Liver (tissue), 9 donors: Measurements from ENCODE around the gene ALK. TPM values are rescaled to one million over a fixed set of nuclear protein-coding genes. Genes with fewer than 3 reads are reported as not detected.

Experiments used
- DNase-seq: peaks from one replicate; pipeline ENCODE4 v3.0.0-alpha.2; 2017; ENCODE audit warnings: low spot score
- H3K27ac ChIP-seq, 2 donors: one replicate each; pipeline ENCODE4 v1.7.0; 2013; ENCODE audit warnings: inconsistent platforms in 2 of 2, low read length in 2 of 2, control low read depth in 1 of 2, low read depth in 1 of 2, mild to moderate bottlenecking in 1 of 2
- H3K27me3 ChIP-seq, 4 donors: one replicate each; pipeline versions ENCODE4 v1.6.1 to v1.7.0; 2013; ENCODE audit warnings: low read length in 3 of 4, inconsistent platforms in 1 of 4, mild to moderate bottlenecking in 1 of 4, moderate library complexity in 1 of 4; ENCODE audit not compliant: control insufficient read depth in 4 of 4, insufficient read depth in 4 of 4
- H3K36me3 ChIP-seq, 4 donors: one replicate each; pipeline versions ENCODE4 v1.6.1 to v1.7.0; 2013; ENCODE audit warnings: low read length in 3 of 4, mild to moderate bottlenecking in 3 of 4, low read depth in 1 of 4, moderate library complexity in 1 of 4; ENCODE audit not compliant: control insufficient read depth in 4 of 4, insufficient read depth in 3 of 4
- H3K4me1 ChIP-seq, 4 donors: one replicate each; pipeline versions ENCODE4 v1.6.1 to v1.7.0; 2013; ENCODE audit warnings: low read length in 3 of 4, mild to moderate bottlenecking in 3 of 4, moderate library complexity in 1 of 4; ENCODE audit not compliant: control insufficient read depth in 4 of 4, insufficient read depth in 4 of 4
- H3K4me3 ChIP-seq, 3 donors: one replicate each; pipeline versions ENCODE4 v1.6.1 to v1.7.0; 2013; ENCODE audit warnings: low read length in 3 of 3, control low read depth in 1 of 3, low read depth in 1 of 3, mild to moderate bottlenecking in 1 of 3
- H3K9ac ChIP-seq, 2 donors: one replicate each; pipeline ENCODE4 v1.7.0; 2013; ENCODE audit warnings: low read length in 2 of 2, mild to moderate bottlenecking in 2 of 2, moderate library complexity in 2 of 2, control low read depth in 1 of 2, low read depth in 1 of 2
- H3K9me3 ChIP-seq, 4 donors: one replicate each; pipeline versions ENCODE4 v1.6.1 to v1.7.0; 2013; ENCODE audit warnings: low read length in 3 of 4; ENCODE audit not compliant: control insufficient read depth in 4 of 4
- ATF3 ChIP-seq: IDR thresholded peaks from 2 replicates; pipeline ENCODE4 v1.6.1; 2016; ENCODE audit warnings: antibody characterized with exemption
- EGR1 ChIP-seq, 2 donors: IDR thresholded peaks; 2 replicates each; pipeline ENCODE4 v1.6.1; 2016 to 2018; ENCODE audit warnings: antibody characterized with exemption in 2 of 2, low read depth in 2 of 2
- FOXA1 ChIP-seq: IDR thresholded peaks from 2 replicates; pipeline ENCODE4 v1.6.1; 2016; ENCODE audit warnings: antibody characterized with exemption
- FOXA2 ChIP-seq: IDR thresholded peaks from 2 replicates; pipeline ENCODE4 v1.6.1; 2016; ENCODE audit warnings: antibody characterized with exemption
- GABPA ChIP-seq, 2 donors: IDR thresholded peaks in 1 of 2; conservative IDR thresholded peaks in 1 of 2; 2 replicates each; pipeline ENCODE4 v1.6.1; 2016; ENCODE audit warnings: antibody characterized with exemption in 2 of 2, mild to moderate bottlenecking in 1 of 2, moderate library complexity in 1 of 2
- HNF4A ChIP-seq, 2 donors: conservative IDR thresholded peaks; 2 replicates each; pipeline ENCODE4 v1.6.1; 2016; ENCODE audit warnings: antibody characterized with exemption in 2 of 2, mild to moderate bottlenecking in 2 of 2
- HNF4G ChIP-seq: IDR thresholded peaks from 2 replicates; pipeline ENCODE4 v1.6.1; 2016; ENCODE audit warnings: antibody characterized with exemption
- JUND ChIP-seq, 2 donors: IDR thresholded peaks; 2 replicates each; pipeline ENCODE4 v1.6.1; 2016; ENCODE audit warnings: antibody characterized with exemption in 2 of 2
- NR2F2 ChIP-seq: IDR thresholded peaks from 2 replicates; pipeline ENCODE4 v1.6.1; 2016; ENCODE audit warnings: antibody characterized with exemption
- RAD21 ChIP-seq, 2 donors: IDR thresholded peaks; 2 replicates each; pipeline ENCODE4 v1.6.1; 2016; ENCODE audit warnings: antibody characterized with exemption in 2 of 2, mild to moderate bottlenecking in 2 of 2
- RXRA ChIP-seq, 2 donors: IDR thresholded peaks; 2 replicates each; pipeline ENCODE4 v1.6.1; 2017 to 2018; ENCODE audit warnings: antibody characterized with exemption in 2 of 2, mild to moderate bottlenecking in 1 of 2
- SP1 ChIP-seq: IDR thresholded peaks from 2 replicates; pipeline ENCODE4 v1.6.1; 2018; ENCODE audit warnings: antibody characterized with exemption, mild to moderate bottlenecking
- TAF1 ChIP-seq: conservative IDR thresholded peaks from 2 replicates; pipeline ENCODE4 v1.6.1; 2016; ENCODE audit warnings: antibody characterized with exemption, mild to moderate bottlenecking
- YY1 ChIP-seq: IDR thresholded peaks from 2 replicates; pipeline ENCODE4 v1.6.1; 2016; ENCODE audit warnings: antibody characterized with exemption, mild to moderate bottlenecking
- ZBTB33 ChIP-seq: IDR thresholded peaks from 2 replicates; pipeline ENCODE4 v1.6.1; 2016; ENCODE audit warnings: antibody characterized with exemption
- WGBS: extraction: QIAGEN DNeasy Blood & Tissue Kit; methylation state at CpG from one replicate; pipeline ENCODE4 v1.1.7; 2013; 5-methylcytosine and 5-hydroxymethylcytosine counted together
- polyA plus RNA-seq, 2 donors: library from polyadenylated mRNA; stranded (reverse) in 1 of 2; unstranded in 1 of 2; fragments of 200-250 nt in 1 of 2; fragments of >200 nt in 1 of 2; fragmentation: Nextera tagmentation in 1 of 2; extraction: Ambion mirVana in 1 of 2; gene quantifications; one replicate each; pipeline versions ENCODE4 v1.2.1 to v1.2.3, GENCODE V29; 2013 to 2015
- total RNA-seq, 2 donors: library from RNA; depleted of rRNA; stranded (reverse); fragments of >200 nt; gene quantifications; one replicate each; pipeline ENCODE4 v1.2.3, GENCODE V29; 2014
- TF ChIP-seq, protein P1 (sequence below): fragments of 150-350 bp; IDR thresholded peaks from 2 replicates; pipeline ENCODE4 v1.5.1; 2017; ENCODE audit warnings: improper control_type of control experiment, low read depth, low read length; ENCODE audit not compliant: missing input control
- TF ChIP-seq, protein P2 (sequence below): IDR thresholded peaks from 2 replicates; pipeline ENCODE4 v1.6.1; 2016; ENCODE audit warnings: antibody characterized with exemption
- TF ChIP-seq, protein P3 (sequence below): IDR thresholded peaks from 2 replicates; pipeline ENCODE4 v1.6.1; 2016; ENCODE audit warnings: antibody characterized with exemption, mild to moderate bottlenecking
- donor health status: healthy.
- donor health status: healthy.
- donor health status: healthy.
- donor health status: healthy.
- donor health status: healthy.

ALK gene
- total and polyA plus RNA-seq, 4 donors = under 0.01 TPM; not detected in 3

- TF ChIP-seq, protein P1, sequence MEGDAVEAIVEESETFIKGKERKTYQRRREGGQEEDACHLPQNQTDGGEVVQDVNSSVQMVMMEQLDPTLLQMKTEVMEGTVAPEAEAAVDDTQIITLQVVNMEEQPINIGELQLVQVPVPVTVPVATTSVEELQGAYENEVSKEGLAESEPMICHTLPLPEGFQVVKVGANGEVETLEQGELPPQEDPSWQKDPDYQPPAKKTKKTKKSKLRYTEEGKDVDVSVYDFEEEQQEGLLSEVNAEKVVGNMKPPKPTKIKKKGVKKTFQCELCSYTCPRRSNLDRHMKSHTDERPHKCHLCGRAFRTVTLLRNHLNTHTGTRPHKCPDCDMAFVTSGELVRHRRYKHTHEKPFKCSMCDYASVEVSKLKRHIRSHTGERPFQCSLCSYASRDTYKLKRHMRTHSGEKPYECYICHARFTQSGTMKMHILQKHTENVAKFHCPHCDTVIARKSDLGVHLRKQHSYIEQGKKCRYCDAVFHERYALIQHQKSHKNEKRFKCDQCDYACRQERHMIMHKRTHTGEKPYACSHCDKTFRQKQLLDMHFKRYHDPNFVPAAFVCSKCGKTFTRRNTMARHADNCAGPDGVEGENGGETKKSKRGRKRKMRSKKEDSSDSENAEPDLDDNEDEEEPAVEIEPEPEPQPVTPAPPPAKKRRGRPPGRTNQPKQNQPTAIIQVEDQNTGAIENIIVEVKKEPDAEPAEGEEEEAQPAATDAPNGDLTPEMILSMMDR = no peak
- TF ChIP-seq, protein P2, sequence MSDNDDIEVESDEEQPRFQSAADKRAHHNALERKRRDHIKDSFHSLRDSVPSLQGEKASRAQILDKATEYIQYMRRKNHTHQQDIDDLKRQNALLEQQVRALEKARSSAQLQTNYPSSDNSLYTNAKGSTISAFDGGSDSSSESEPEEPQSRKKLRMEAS = no peak
- TF ChIP-seq RXRA (IDR thresholded peaks at IDR 0.05) (no peak), SP1 (no peak), HNF4A (conservative IDR thresholded peaks at IDR 0.05) (no peak), FOXA2 (no peak), EGR1 (IDR thresholded peaks at IDR 0.05; ENCODE audit: low read depth in 2 of 2) (no peak), FOXA1 (no peak)
- Histone ChIP-seq H3K4me1 (no peaks in the 10 kb centered on the region), H3K27ac (no peak overlapping the region), H3K9me3 (no peaks in the 10 kb centered on the region), H3K36me3 (no peaks in the 10 kb centered on the region), H3K4me3 (no peak overlapping the region), H3K9ac (no peak overlapping the region), H3K27me3 (no peaks in the 10 kb centered on the region)
- DNase-seq = no peak
- 80% methylated on average over 3 of the region's 3 CpGs for WGBS
Measured at GRCh38 chr2:29950481-29950880, 29.1 kb upstream of the ALK start.

GRCh38 chr2:29949042-29949441 lies 27.7 kb upstream of the ALK start:
- H3K36me3 ChIP-seq = no peaks in the 10 kb centered on the region
- no peak overlapping the region for H3K4me3 ChIP-seq
- H3K9me3 ChIP-seq = no peaks in the 10 kb centered on the region
- no peak overlapping the region for H3K27ac ChIP-seq
- H3K27me3 ChIP-seq = no peaks in the 10 kb centered on the region
- 74% methylated on average over 3 of the region's 3 CpGs for WGBS
- no peak for TF ChIP-seq EGR1 (IDR thresholded peaks at IDR 0.05; ENCODE audit: low read depth in 2 of 2)
- TF ChIP-seq, protein P3, sequence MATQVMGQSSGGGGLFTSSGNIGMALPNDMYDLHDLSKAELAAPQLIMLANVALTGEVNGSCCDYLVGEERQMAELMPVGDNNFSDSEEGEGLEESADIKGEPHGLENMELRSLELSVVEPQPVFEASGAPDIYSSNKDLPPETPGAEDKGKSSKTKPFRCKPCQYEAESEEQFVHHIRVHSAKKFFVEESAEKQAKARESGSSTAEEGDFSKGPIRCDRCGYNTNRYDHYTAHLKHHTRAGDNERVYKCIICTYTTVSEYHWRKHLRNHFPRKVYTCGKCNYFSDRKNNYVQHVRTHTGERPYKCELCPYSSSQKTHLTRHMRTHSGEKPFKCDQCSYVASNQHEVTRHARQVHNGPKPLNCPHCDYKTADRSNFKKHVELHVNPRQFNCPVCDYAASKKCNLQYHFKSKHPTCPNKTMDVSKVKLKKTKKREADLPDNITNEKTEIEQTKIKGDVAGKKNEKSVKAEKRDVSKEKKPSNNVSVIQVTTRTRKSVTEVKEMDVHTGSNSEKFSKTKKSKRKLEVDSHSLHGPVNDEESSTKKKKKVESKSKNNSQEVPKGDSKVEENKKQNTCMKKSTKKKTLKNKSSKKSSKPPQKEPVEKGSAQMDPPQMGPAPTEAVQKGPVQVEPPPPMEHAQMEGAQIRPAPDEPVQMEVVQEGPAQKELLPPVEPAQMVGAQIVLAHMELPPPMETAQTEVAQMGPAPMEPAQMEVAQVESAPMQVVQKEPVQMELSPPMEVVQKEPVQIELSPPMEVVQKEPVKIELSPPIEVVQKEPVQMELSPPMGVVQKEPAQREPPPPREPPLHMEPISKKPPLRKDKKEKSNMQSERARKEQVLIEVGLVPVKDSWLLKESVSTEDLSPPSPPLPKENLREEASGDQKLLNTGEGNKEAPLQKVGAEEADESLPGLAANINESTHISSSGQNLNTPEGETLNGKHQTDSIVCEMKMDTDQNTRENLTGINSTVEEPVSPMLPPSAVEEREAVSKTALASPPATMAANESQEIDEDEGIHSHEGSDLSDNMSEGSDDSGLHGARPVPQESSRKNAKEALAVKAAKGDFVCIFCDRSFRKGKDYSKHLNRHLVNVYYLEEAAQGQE = no peak
- TF ChIP-seq GABPA (IDR thresholded peaks at IDR 0.05 in 1 of 2, conservative IDR thresholded peaks at IDR 0.05 in 1 of 2) = no peak
- no peak for TF ChIP-seq JUND (IDR thresholded peaks at IDR 0.05)
- TF ChIP-seq ZBTB33 = no peak
- no peak for TF ChIP-seq ATF3
- no peak for TF ChIP-seq RXRA (IDR thresholded peaks at IDR 0.05)
- TF ChIP-seq, protein P2 = no peak
- TF ChIP-seq SP1 = no peak
- no peak for TF ChIP-seq YY1
- TF ChIP-seq FOXA1 = no peak
- TF ChIP-seq, protein P1 = no peak
- TF ChIP-seq NR2F2 = no peak
- no peak for TF ChIP-seq TAF1
- TF ChIP-seq FOXA2 = no peak
- no peak for TF ChIP-seq HNF4A (conservative IDR thresholded peaks at IDR 0.05)
- no peak for TF ChIP-seq RAD21 (IDR thresholded peaks at IDR 0.05)
- TF ChIP-seq HNF4G = no peak
- no peak for DNase-seq
- H3K4me1 ChIP-seq = no peaks in the 10 kb centered on the region
- no peak overlapping the region for H3K9ac ChIP-seq
